WERI-Rb-1 (cell line): Measurements from ENCODE around the gene POLH.
A peak's percentile ranks its signal among the peaks of the same experiment; 100 is the strongest.

ENCODE experiments used
- DNase-seq: peaks from one replicate; pipeline ENCODE4 v3.0.0-alpha.2; 2020
- H3K27ac ChIP-seq: fragments of 250-450 bp; sonication (Bioruptor Pico); 2 replicates; pipeline ENCODE4 v1.5.1; 2020; ENCODE audit warnings: mild to moderate bottlenecking, moderate library complexity
- H3K27me3 ChIP-seq: fragments of 250-450 bp; sonication (Bioruptor Pico); 2 replicates; pipeline ENCODE4 v1.5.1; 2021; ENCODE audit warnings: mild to moderate bottlenecking, low read depth, moderate library complexity; ENCODE audit not compliant: insufficient read depth, severe bottlenecking
- H3K36me3 ChIP-seq: fragments of 250-450 bp; sonication (Bioruptor Pico); 2 replicates; pipeline ENCODE4 v1.5.1; 2020; ENCODE audit warnings: mild to moderate bottlenecking, moderate library complexity
- H3K4me3 ChIP-seq: 2 replicates; pipeline ENCODE4 v1.5.1; 2011; ENCODE audit warnings: low read depth, mild to moderate bottlenecking, control low read depth, low read length
- H3K9me3 ChIP-seq: fragments of 250-450 bp; sonication (Bioruptor Pico); 2 replicates; pipeline ENCODE4 v1.5.1; 2021; ENCODE audit warnings: mild to moderate bottlenecking, moderate library complexity; ENCODE audit not compliant: severe bottlenecking
- TF ChIP-seq, protein P1 (sequence below): IDR thresholded peaks from 2 replicates; pipeline ENCODE4 v1.5.1; 2011; ENCODE audit warnings: low read depth, mild to moderate bottlenecking, control low read depth, inconsistent platforms, low read length

The POLH gene

DNA sequence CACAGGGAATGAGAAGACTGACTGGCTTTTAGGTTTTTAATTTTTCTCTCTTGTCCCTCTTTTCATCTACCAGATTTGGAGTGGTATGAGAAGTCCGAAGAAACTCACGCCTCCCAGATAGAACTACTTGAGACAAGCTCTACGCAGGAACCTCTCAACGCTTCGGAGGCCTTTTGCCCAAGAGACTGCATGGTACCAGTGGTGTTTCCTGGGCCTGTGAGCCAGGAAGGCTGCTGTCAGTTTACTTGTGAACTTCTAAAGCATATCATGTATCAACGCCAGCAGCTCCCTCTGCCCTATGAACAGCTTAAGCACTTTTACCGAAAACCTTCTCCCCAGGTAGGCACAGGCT is 60.3 kb downstream of the POLH start:
- no peaks in the 10 kb centered on the region for H3K9me3 ChIP-seq
- no peaks in the 10 kb centered on the region for H3K27me3 ChIP-seq
- H3K27ac ChIP-seq: peak overlapping the region; percentile 96
- no peak for DNase-seq
- TF ChIP-seq, protein P1, sequence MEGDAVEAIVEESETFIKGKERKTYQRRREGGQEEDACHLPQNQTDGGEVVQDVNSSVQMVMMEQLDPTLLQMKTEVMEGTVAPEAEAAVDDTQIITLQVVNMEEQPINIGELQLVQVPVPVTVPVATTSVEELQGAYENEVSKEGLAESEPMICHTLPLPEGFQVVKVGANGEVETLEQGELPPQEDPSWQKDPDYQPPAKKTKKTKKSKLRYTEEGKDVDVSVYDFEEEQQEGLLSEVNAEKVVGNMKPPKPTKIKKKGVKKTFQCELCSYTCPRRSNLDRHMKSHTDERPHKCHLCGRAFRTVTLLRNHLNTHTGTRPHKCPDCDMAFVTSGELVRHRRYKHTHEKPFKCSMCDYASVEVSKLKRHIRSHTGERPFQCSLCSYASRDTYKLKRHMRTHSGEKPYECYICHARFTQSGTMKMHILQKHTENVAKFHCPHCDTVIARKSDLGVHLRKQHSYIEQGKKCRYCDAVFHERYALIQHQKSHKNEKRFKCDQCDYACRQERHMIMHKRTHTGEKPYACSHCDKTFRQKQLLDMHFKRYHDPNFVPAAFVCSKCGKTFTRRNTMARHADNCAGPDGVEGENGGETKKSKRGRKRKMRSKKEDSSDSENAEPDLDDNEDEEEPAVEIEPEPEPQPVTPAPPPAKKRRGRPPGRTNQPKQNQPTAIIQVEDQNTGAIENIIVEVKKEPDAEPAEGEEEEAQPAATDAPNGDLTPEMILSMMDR: no peak
- peak overlapping the region; percentile 54 for H3K4me3 ChIP-seq
- peaks cover 54% of the 10 kb centered on the region for H3K36me3 ChIP-seq

DNA sequence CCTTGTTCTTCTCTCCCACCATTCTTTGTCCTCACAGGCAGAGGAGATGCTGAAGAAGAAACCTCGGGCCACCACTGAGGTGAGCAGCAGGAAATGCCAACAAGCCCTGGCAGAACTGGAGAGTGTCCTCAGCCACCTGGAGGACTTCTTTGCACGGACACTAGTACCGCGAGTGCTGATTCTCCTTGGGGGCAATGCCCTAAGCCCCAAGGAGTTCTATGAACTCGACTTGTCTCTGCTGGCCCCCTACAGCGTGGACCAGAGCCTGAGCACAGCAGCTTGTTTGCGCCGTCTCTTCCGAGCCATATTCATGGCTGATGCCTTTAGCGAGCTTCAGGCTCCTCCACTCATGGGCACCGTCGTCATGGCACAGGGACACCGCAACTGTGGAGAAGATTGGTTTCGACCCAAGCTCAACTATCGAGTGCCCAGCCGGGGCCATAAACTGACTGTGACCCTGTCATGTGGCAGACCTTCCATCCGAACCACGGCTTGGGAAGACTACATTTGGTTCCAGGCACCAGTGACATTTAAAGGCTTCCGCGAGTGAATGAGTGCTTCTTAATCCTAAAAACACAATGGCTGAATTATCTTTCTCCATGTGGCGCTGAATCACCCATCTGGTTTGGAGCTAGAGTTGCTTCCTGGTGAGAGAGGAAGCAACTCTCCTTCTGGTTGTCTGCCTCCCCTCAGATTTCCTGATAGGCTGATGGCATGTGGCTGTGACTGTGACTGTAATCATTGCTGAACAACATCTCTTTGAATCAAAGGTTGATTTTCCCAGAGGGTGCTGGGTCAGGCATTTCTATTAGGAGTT is 64.2 kb downstream of the POLH start:
- Histone ChIP-seq H3K27ac (no peak overlapping the region), H3K9me3 (no peaks in the 10 kb centered on the region), H3K36me3 (peaks cover 81% of the 10 kb centered on the region), H3K27me3 (no peaks in the 10 kb centered on the region), H3K4me3 (no peak overlapping the region)
- TF ChIP-seq, protein P1: no peak
- no peak for DNase-seq

DNA sequence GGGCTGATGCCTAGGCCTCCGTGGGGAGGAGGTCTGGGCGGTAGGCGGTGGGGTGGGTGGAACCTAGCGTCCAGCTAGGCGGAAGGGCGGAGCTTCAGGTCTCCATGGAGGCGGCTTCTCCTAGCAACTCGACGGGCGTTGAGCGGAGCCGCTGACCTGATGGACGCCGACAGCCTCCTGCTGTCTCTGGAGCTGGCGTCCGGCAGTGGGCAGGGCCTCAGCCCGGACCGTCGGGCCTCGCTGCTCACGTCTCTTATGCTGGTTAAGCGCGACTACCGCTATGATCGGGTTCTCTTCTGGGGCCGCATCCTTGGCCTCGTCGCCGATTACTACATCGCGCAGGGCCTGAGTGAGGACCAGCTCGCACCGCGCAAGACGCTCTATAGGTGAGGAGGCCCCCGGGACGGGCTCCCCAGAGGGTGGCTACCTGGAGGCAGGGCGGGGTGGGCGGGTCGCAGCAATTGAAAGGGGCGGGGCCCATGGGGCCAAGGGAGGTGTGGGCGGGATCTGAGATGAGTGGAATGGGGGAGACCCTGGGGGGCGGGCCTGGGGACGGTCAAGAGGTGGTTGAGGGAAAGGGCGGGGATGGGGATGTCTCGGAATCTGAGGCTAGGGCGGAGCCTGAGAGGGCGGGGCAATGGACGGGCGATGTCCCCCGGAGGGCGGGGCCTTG is 69.1 kb downstream of the POLH start, which contains the start of gene RSPH9:
RSPH9 (plus strand) TSS at position 97 of the 673 bp plus-strand sequence; CDS start at position 160, 63 bp downstream.
- no peak for DNase-seq
- Histone ChIP-seq H3K4me3 (no peak within 1 kb of the TSS), H3K27me3 (no peaks in the 10 kb centered on the region), H3K36me3 (peaks cover 39% of the 10 kb centered on the region), H3K9me3 (no peaks in the 10 kb centered on the region), H3K27ac (no peak within 1 kb of the TSS)
- TF ChIP-seq, protein P1: no peak

DNA sequence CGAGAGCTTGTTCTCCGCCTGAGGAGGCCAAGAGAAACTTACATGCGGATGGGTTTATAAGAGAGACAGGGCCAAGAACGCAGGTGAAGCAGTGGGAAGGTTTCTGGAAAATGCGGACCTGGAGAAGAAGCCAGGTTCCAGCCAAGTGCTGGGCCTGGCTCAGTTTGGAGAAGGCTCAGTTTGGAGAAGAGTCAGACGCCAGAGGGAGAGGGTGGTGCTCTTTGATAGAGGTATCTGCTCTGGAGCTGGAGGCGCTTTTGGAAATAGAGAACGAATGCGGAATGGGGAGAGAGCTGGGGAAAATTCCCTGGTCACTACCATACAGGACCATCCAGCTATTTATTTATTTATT is 69.6 kb downstream of the POLH start:
- TF ChIP-seq, protein P1: no peak
- H3K27ac ChIP-seq: no peak overlapping the region
- peaks cover 34% of the 10 kb centered on the region for H3K36me3 ChIP-seq
- H3K27me3 ChIP-seq: no peaks in the 10 kb centered on the region
- no peak for DNase-seq
- H3K9me3 ChIP-seq: no peaks in the 10 kb centered on the region
- H3K4me3 ChIP-seq: no peak overlapping the region

DNA sequence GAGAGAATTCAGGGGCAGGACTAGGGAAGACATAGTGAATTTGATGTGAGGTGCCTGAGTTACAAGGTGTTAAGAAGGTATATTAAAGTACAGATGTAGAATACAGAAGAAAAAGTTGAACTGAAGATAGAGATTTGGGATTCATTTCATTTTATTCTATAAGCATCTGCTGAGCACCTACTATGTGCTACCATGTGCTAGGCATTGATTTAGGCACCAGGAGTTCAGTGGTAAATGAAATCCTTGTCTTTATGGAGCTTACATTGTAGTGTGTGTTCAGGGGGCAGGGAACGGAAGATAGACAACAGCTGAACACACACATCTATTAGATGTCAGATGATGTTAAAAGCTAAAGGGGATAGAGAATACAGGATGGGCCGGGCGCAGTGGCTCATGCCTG is 71.6 kb downstream of the POLH start:
- TF ChIP-seq, protein P1: no peak
- Histone ChIP-seq H3K9me3 (no peaks in the 10 kb centered on the region), H3K36me3 (peaks cover 16% of the 10 kb centered on the region), H3K27ac (no peak overlapping the region), H3K4me3 (no peak overlapping the region), H3K27me3 (no peaks in the 10 kb centered on the region)
- no peak for DNase-seq
